Activated CD4-positive, alpha-beta T cell treated with anti-CD3 and anti-CD28 coated beads, Interleukin-2, amount 10 ng/mL, durations not matched to agents 7 days and 5 days (primary cell): ENCODE data around the gene CAMKMT. TPM values are rescaled to one million over a fixed set of nuclear protein-coding genes. Genes with fewer than 3 reads are reported as not detected.
"Not testable (repeated sequence)": the region's sequence is repeated elsewhere in the genome, so short reads cannot be mapped to it uniquely, and the experiment has no call there.

ENCODE experiments used
- CTCF ChIA-PET: fragments of 350-600 bp; sonication (Branson Sonifier 250); formaldehyde crosslinking; loops from one replicate; lab custom pipeline; 2021; ENCODE audit warnings: antibody characterized with exemption; lab: Charles Lee
- POLR2A ChIA-PET: fragments of 350-600 bp; sonication (Branson Sonifier 250); formaldehyde crosslinking; loops from one replicate; lab custom pipeline; 2021; ENCODE audit warnings: antibody characterized with exemption; lab: Charles Lee
- DNase-seq: peaks from one replicate; pipeline ENCODE4 v3.0.0-alpha.2; 2020
- H3K27ac Mint-ChIP-seq: one replicate; pipeline ENCODE4 v1.8.0; 2021; ENCODE audit warnings: mild to moderate bottlenecking, moderate library complexity, mixed read lengths
- H3K27me3 Mint-ChIP-seq: one replicate; pipeline ENCODE4 v1.8.0; 2021; ENCODE audit warnings: mixed read lengths
- H3K36me3 Mint-ChIP-seq: one replicate; pipeline ENCODE4 v1.8.0; 2021; ENCODE audit warnings: low read depth, mixed read lengths
- H3K4me1 Mint-ChIP-seq: one replicate; pipeline ENCODE4 v1.8.0; 2021; ENCODE audit warnings: mixed read lengths
- H3K4me3 Mint-ChIP-seq: one replicate; pipeline ENCODE4 v1.8.0; 2021; ENCODE audit warnings: mild to moderate bottlenecking, moderate library complexity, mixed read lengths
- H3K9me3 Mint-ChIP-seq: one replicate; pipeline ENCODE4 v1.8.0; 2021; ENCODE audit warnings: mixed read lengths
- total RNA-seq, 2 experiments: library from RNA; stranded (reverse); gene quantifications; one replicate each; pipeline ENCODE4 v1.2.3, GENCODE V29; 2021

Gene CAMKMT
- total RNA-seq, 2 experiments from 2014 or later: 12.1 to 13.7 TPM

DNA sequence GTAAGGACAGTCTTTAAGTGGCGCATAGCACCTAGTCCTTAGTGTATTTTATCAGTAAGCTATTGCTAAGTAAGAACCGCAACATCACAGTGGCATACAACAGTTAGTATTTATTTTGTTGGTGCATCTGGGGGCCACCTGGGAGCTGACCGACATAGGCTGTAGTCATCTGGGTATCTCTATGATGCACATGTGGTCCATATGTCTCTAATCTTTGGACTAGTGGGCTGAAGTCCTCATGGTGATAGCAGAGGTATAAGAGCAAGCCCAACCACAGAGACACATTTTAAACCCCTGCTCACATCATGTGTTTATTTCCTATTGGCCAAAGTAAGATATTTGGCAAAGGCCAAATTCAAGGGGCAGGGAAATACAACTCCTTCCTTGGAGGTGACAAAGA is 2.9 kb downstream of the CAMKMT start:
- CTCF ChIA-PET: interaction anchor here (0.9 to 1.4 kb wide), 2 partner anchors 8 to 10 kb away, joined by 3 to 5 read pairs; no protein-coding TSS in a partner anchor
- DNase-seq: no peak
- POLR2A ChIA-PET: no interaction called here
- Mint-ChIP-seq H3K4me3 (no peak overlapping the region), H3K9me3 (no peaks in the 10 kb centered on the region), H3K4me1 (peaks cover 38% of the 10 kb centered on the region), H3K36me3 (peaks cover 3% of the 10 kb centered on the region), H3K27ac (no peak overlapping the region), H3K27me3 (no peaks in the 10 kb centered on the region)

- peaks cover 2% of the 10 kb centered on the region for H3K9me3 Mint-ChIP-seq
- H3K4me1 Mint-ChIP-seq: peaks cover 32% of the 10 kb centered on the region
- no peak overlapping the region for H3K4me3 Mint-ChIP-seq
- POLR2A ChIA-PET: no interaction called here
- peaks cover 5% of the 10 kb centered on the region for H3K36me3 Mint-ChIP-seq
- CTCF ChIA-PET: interaction anchor here (0.6 kb wide), 1 partner anchor 182 kb away, joined by 3 read pairs; no protein-coding TSS in a partner anchor
- no peaks in the 10 kb centered on the region for H3K27me3 Mint-ChIP-seq
- no peak for DNase-seq
- no peak overlapping the region for H3K27ac Mint-ChIP-seq
Measured at GRCh38 chr2:44367591-44367990, 5.8 kb downstream of the CAMKMT start.

- H3K36me3 Mint-ChIP-seq: peaks cover 5% of the 10 kb centered on the region
- no peak overlapping the region for H3K4me3 Mint-ChIP-seq
- no peaks in the 10 kb centered on the region for H3K27me3 Mint-ChIP-seq
- H3K9me3 Mint-ChIP-seq: peaks cover 2% of the 10 kb centered on the region
- H3K4me1 Mint-ChIP-seq: peaks cover 22% of the 10 kb centered on the region
- ChIA-PET CTCF (interaction anchor here (0.6 to 1.3 kb wide), 3 partner anchors 8 to 119 kb away, joined by 3 to 4 read pairs (median 3); partner anchors contain the start of gene PREPL), POLR2A (interaction anchor here (1.1 kb wide), 1 partner anchor 8 kb away, joined by 3 read pairs; the partner anchor contains the start of genes CAMKMT and PREPL)
- DNase-seq: no peak
- no peak overlapping the region for H3K27ac Mint-ChIP-seq
Measured at GRCh38 chr2:44369392-44369791, 7.6 kb downstream of the CAMKMT start.

- H3K4me1 Mint-ChIP-seq: peaks cover 16% of the 10 kb centered on the region
- no peak overlapping the region for H3K4me3 Mint-ChIP-seq
- H3K36me3 Mint-ChIP-seq: peaks cover 6% of the 10 kb centered on the region
- H3K27ac Mint-ChIP-seq: no peak overlapping the region
- ChIA-PET CTCF (interaction anchor here (3.0 kb wide), 1 partner anchor 9 kb away, joined by 13 read pairs; the partner anchor contains the start of genes CAMKMT and PREPL), POLR2A (interaction anchor here (0.6 kb wide), 1 partner anchor 135 kb away, joined by 3 read pairs; no protein-coding TSS in a partner anchor)
- H3K27me3 Mint-ChIP-seq: no peaks in the 10 kb centered on the region
- H3K9me3 Mint-ChIP-seq: peaks cover 2% of the 10 kb centered on the region
- no peak for DNase-seq
Measured at GRCh38 chr2:44371445-44371844, 9.7 kb downstream of the CAMKMT start.

DNA sequence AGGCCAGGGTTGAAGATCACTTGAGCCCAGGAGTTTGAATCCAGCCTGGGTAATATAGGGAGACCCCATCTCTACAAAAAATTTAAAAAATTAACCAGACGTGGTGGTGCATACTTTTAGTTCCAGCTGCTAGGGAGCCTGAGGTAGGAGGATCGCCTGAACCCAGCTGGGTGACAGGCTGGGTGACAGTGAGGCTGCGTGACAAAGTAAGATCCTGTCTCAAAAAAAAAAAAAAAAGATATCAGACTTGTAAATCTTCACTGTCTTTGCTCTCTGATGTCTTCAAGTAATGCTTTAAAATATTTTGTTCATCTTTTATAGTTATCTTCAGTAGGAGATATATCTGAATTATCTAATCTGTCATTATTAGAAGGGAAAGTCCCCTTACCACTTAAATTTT is 10.5 kb downstream of the CAMKMT start:
- Mint-ChIP-seq H3K4me3 (no peak overlapping the region), H3K4me1 (peaks cover 16% of the 10 kb centered on the region), H3K27me3 (no peaks in the 10 kb centered on the region), H3K9me3 (peaks cover 2% of the 10 kb centered on the region), H3K36me3 (peaks cover 6% of the 10 kb centered on the region), H3K27ac (no peak overlapping the region)
- POLR2A ChIA-PET: no interaction called here
- DNase-seq: no peak
- CTCF ChIA-PET: interaction anchor here (0.7 to 3.0 kb wide), 2 partner anchors 10 to 33 kb away, joined by 3 to 13 read pairs; partner anchors contain the start of genes CAMKMT and PREPL

DNA sequence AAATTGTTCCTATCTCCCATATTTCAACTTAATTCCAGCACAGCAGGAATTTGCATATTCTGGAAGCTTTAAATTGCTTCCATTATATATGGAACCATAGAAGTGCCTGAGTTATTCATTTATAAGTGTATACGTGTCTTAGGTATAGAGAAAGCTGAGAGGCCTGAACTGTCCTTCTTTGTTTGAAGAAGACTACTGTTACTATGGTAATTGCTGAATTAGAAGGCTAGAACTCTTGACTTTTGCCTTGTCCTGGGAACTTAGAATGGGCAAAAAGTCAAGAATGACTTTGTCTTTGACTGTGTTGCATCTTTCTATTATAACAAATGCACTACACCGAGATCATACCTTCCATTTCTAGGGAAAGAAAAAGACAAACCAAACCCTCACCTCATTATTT is 15.7 kb downstream of the CAMKMT start:
- no peaks in the 10 kb centered on the region for H3K9me3 Mint-ChIP-seq
- DNase-seq: no peak
- H3K27me3 Mint-ChIP-seq: no peaks in the 10 kb centered on the region
- H3K4me1 Mint-ChIP-seq: no peaks in the 10 kb centered on the region
- H3K4me3 Mint-ChIP-seq: no peak overlapping the region
- peaks cover 8% of the 10 kb centered on the region for H3K36me3 Mint-ChIP-seq
- CTCF ChIA-PET: interaction anchor here (0.6 to 2.5 kb wide), 3 partner anchors 15 to 168 kb away, joined by 3 to 7 read pairs (median 6); partner anchors contain the start of genes CAMKMT and PREPL
- no peak overlapping the region for H3K27ac Mint-ChIP-seq
- POLR2A ChIA-PET: no interaction called here

DNA sequence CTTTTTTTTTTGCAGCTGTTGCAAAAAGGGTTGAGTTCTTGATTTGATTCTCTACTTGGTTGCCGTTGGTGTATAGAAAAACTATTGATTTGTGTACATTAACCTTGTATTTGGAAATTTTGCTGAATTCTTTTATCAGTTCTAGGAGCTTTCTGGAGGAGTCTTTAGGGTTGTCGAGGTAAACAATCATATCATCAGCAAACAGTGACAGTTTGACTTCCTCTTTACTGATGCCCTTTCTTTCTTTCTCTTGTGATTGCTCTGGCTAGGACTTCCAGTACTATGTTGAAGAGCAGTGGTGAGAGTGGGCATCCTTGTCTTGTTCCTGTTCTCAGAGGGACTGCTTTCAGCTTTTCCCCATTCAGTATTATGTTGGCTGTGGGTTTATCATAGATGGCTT is 23.5 kb downstream of the CAMKMT start:
- H3K4me3 Mint-ChIP-seq, H3K27me3 Mint-ChIP-seq, POLR2A ChIA-PET, CTCF ChIA-PET, H3K27ac Mint-ChIP-seq, H3K4me1 Mint-ChIP-seq, DNase-seq: not testable (repeated sequence)
- H3K9me3 Mint-ChIP-seq: peaks cover 11% of the 10 kb centered on the region
- H3K36me3 Mint-ChIP-seq: peaks cover 30% of the 10 kb centered on the region

DNA sequence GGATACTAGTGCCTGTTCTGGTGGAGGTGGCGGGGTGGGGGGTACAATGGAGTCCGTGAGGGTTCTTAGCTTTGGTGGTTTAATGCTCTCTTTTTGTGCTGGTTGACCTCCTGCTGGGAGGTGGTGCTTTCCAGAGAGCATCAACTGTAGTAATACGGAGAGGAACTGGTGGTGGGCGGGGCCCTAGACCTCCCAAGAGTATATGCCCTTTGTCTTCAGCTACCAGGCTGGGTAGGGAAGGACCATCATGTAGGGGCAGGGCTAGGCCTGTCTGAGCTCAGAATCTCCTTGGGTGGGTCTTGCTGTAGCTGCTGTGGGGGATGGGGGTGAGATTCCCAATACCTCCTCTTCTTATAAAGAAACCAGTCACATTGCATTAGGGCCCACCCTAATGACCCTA is 27.1 kb downstream of the CAMKMT start:
- DNase-seq: no peak
- no peaks in the 10 kb centered on the region for H3K27me3 Mint-ChIP-seq

GRCh38 chr2:44389895-44390294 is 28.1 kb downstream of the CAMKMT start:
- H3K36me3 Mint-ChIP-seq: peaks cover 9% of the 10 kb centered on the region
- ChIA-PET CTCF (no interaction called here), POLR2A (no interaction called here)
- peaks cover 5% of the 10 kb centered on the region for H3K9me3 Mint-ChIP-seq
- H3K27me3 Mint-ChIP-seq: no peaks in the 10 kb centered on the region
- no peak for DNase-seq
- no peak overlapping the region for H3K4me3 Mint-ChIP-seq
- no peak overlapping the region for H3K27ac Mint-ChIP-seq
- peaks cover 3% of the 10 kb centered on the region for H3K4me1 Mint-ChIP-seq

More for the DNA sequence above, 27.1 kb downstream of the CAMKMT start:
- Mint-ChIP-seq H3K36me3 (peaks cover 19% of the 10 kb centered on the region), H3K4me3 (no peak overlapping the region), H3K27ac (no peak overlapping the region), H3K9me3 (peaks cover 8% of the 10 kb centered on the region), H3K4me1 (peaks cover 3% of the 10 kb centered on the region)
- ChIA-PET POLR2A (no interaction called here), CTCF (no interaction called here)

DNA sequence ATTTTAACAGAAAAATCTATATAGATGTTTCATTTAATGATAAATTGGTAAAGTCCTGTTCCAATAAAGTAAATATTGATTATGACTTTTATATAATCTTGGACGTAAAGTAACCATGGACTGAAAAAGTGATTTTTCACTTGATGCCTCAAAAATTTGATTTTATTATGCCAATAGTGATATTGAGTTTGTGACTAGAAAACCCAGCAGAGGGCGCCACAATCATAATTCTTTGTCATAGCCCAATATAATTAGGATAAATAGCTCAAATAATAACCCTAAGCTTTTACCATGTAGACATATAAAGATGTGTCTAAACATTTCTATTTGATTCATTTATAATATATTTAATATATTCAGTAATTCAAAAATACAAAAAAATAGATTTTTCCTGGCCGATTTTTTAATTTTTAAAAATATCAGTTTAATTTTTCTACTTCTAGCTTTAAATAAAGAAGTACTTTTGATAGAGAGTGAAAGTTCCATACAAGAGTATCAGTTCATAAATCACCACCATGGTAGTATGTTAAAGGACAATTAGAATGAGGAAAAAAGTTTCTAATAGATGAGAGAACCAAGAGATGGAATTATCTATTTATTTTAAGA is 30.7 kb downstream of the CAMKMT start:
- Mint-ChIP-seq H3K27ac (no peak overlapping the region), H3K4me3 (no peak overlapping the region), H3K27me3 (no peaks in the 10 kb centered on the region), H3K9me3 (peaks cover 3% of the 10 kb centered on the region), H3K4me1 (no peaks in the 10 kb centered on the region), H3K36me3 (no peaks in the 10 kb centered on the region)
- DNase-seq: peak; percentile 63
- ChIA-PET CTCF (interaction anchor here (0.6 to 1.6 kb wide), 4 partner anchors 27 to 471 kb away, joined by 3 to 4 read pairs (median 3); no protein-coding TSS in a partner anchor), POLR2A (no interaction called here)

- no peaks in the 10 kb centered on the region for H3K36me3 Mint-ChIP-seq
- no peaks in the 10 kb centered on the region for H3K27me3 Mint-ChIP-seq
- ChIA-PET POLR2A (no interaction called here), CTCF (interaction anchor here (0.6 to 1.1 kb wide), 2 partner anchors 331 to 558 kb away, joined by 3 read pairs; no protein-coding TSS in a partner anchor)
- H3K9me3 Mint-ChIP-seq: no peaks in the 10 kb centered on the region
- no peak for DNase-seq
- H3K27ac Mint-ChIP-seq: no peak overlapping the region
- no peak overlapping the region for H3K4me3 Mint-ChIP-seq
- H3K4me1 Mint-ChIP-seq: peaks cover 2% of the 10 kb centered on the region
Measured at GRCh38 chr2:44397447-44398175, 35.9 kb downstream of the CAMKMT start.

DNA sequence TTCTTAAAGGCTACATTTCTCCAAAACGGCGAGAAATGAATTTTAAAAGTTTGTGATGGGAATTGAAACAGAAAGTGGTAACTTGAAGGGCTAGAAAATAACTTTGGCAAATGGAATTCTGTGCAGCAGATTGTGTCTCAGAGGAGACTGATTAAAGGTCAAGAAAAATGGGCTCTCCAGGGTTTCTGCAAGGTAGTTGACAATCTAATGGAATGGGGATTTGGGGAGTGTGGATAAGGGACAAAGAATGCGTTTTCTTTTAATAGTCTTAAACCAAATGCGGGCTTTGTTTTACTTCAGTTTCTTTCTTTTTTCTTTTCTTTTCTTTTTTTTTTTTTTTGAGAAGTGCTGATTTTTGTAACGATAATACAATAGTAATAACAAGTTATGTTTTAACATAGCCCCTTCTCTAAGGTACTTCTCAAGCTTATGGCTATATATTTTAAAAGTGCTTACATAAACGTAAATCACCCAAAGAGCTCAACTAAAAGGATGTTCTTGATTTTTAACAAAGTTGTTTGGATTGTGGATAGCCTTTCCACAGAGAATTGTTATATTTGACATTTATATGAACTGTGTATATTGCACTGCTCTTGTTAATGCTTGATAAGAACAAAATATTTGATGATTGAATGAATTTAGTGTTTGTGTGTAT is 36.6 kb downstream of the CAMKMT start:
- Mint-ChIP-seq H3K36me3 (peaks cover 1% of the 10 kb centered on the region), H3K27me3 (no peaks in the 10 kb centered on the region), H3K9me3 (no peaks in the 10 kb centered on the region), H3K4me3 (no peak overlapping the region), H3K27ac (no peak overlapping the region), H3K4me1 (peaks cover 2% of the 10 kb centered on the region)
- no peak for DNase-seq
- POLR2A ChIA-PET: no interaction called here
- CTCF ChIA-PET: interaction anchor here (1.1 kb wide), 1 partner anchor 557 kb away, joined by 3 read pairs; no protein-coding TSS in a partner anchor
